GM23248 (cell line): ENCODE data around the gene CCDC81. TPM values are rescaled to one million over a fixed set of nuclear protein-coding genes. Genes with fewer than 3 reads are reported as not detected.
A peak's percentile ranks its signal among the peaks of the same experiment; 100 is the strongest.

ENCODE experiments used
- DNase-seq: peaks from one replicate; pipeline ENCODE4 v3.0.0-alpha.2; 2015
- H2AFZ ChIP-seq: fragments of 200-600 bp; sonication (generic); 2 replicates; pipeline ENCODE4 v1.6.1; 2016; ENCODE audit warnings: antibody characterized with exemption
- H3F3A ChIP-seq: fragments of 200-600 bp; sonication (generic); 2 replicates; pipeline ENCODE4 v1.6.1; 2016; ENCODE audit warnings: mild to moderate bottlenecking, antibody characterized with exemption, mixed run types; ENCODE audit not compliant: insufficient read depth
- H3K27ac ChIP-seq: fragments of 200-600 bp; sonication (generic); 2 replicates; pipeline ENCODE4 v1.5.1; 2016; ENCODE audit warnings: mild to moderate bottlenecking
- H3K27me3 ChIP-seq: fragments of 200-600 bp; sonication (generic); replicated peaks from 2 replicates; pipeline ENCODE4 v1.6.1; 2016; ENCODE audit warnings: mild to moderate bottlenecking; ENCODE audit not compliant: insufficient read depth
- H3K36me3 ChIP-seq: fragments of 200-600 bp; sonication (generic); 2 replicates; pipeline ENCODE4 v1.6.1; 2016; ENCODE audit warnings: low read depth, mild to moderate bottlenecking
- H3K4me1 ChIP-seq: fragments of 200-600 bp; sonication (generic); 2 replicates; pipeline ENCODE4 v1.6.1; 2016; ENCODE audit warnings: mild to moderate bottlenecking; ENCODE audit not compliant: insufficient read depth
- H3K4me2 ChIP-seq: fragments of 200-600 bp; sonication (generic); one replicate; pipeline ENCODE4 v1.6.1; 2016; ENCODE audit warnings: mild to moderate bottlenecking; ENCODE audit not compliant: unreplicated experiment
- H3K4me3 ChIP-seq: fragments of 200-600 bp; sonication (generic); 2 replicates; pipeline ENCODE4 v1.5.1; 2016; ENCODE audit warnings: mild to moderate bottlenecking
- H3K79me2 ChIP-seq: fragments of 200-600 bp; sonication (generic); 2 replicates; pipeline ENCODE4 v1.6.1; 2016; ENCODE audit warnings: mild to moderate bottlenecking; ENCODE audit not compliant: insufficient read depth
- H3K9ac ChIP-seq: fragments of 200-600 bp; sonication (generic); 2 replicates; pipeline ENCODE4 v1.6.1; 2016; ENCODE audit warnings: mild to moderate bottlenecking
- H3K9me2 ChIP-seq: fragments of 200-600 bp; sonication (generic); 2 replicates; pipeline ENCODE4 v1.6.1; 2016; ENCODE audit warnings: mixed run types, mild to moderate bottlenecking, moderate library complexity; ENCODE audit not compliant: insufficient read depth
- H3K9me3 ChIP-seq: fragments of 200-600 bp; sonication (generic); one replicate; pipeline ENCODE4 v1.6.1; 2017; ENCODE audit warnings: low read depth
- H4K20me1 ChIP-seq: fragments of 200-600 bp; sonication (generic); 2 replicates; pipeline ENCODE4 v1.6.0; 2016; ENCODE audit not compliant: insufficient read depth
- EZH2 ChIP-seq: fragments of 200-600 bp; sonication (generic); IDR thresholded peaks from 2 replicates; pipeline ENCODE4 v1.6.1; 2018; ENCODE audit warnings: antibody characterized with exemption, mild to moderate bottlenecking; ENCODE audit not compliant: insufficient read depth, poor library complexity, severe bottlenecking
- EZH2phosphoT487 ChIP-seq: fragments of 200-600 bp; sonication (generic); IDR thresholded peaks from 2 replicates; pipeline ENCODE4 v1.6.1; 2018; ENCODE audit warnings: antibody characterized with exemption, moderate library complexity, mild to moderate bottlenecking, low read depth; ENCODE audit not compliant: insufficient read depth
- WGBS, 2 experiments: methylation state at CpG; one replicate each; pipeline ENCODE4 v1.1.6; 2015 to 2017; ENCODE audit warnings: low lambda C conversion rate in 2 of 2, low coverage in 1 of 2; ENCODE audit errors: missing lambda C conversion rate in 2 of 2; 5-methylcytosine and 5-hydroxymethylcytosine counted together
- in situ Hi-C: fragments of 300-500 bp; cut with MboI; formaldehyde crosslinking; loops from 2 replicates; pipeline ENCODE4 v1.15.0; 2020
- polyA plus RNA-seq: library from polyadenylated mRNA; unstranded; fragments of >200 nt; fragmentation: Nextera tagmentation; extraction: Ambion mirVana; gene quantifications from 2 replicates; pipeline ENCODE4 v1.2.1, GENCODE V29; 2016
- total RNA-seq: library from RNA; depleted of rRNA; stranded (reverse); fragments of >200 nt; shearing (Covaris generic); gene quantifications from 2 replicates; pipeline ENCODE4 v1.2.3, GENCODE V29; 2014; rRNA removed

The CCDC81 gene
- total RNA-seq: under 0.01 and 0.13 TPM in 2 replicates
- 0.49 TPM in 1 of 2 replicates, not detected in the other for polyA plus RNA-seq

- DNase-seq: peak; percentile 33
- Histone ChIP-seq H3K27ac (no peak within 1 kb of the TSS), H3K4me3 (peak within 1 kb of the TSS; percentile 55), H3K36me3 (no peaks in the 10 kb centered on the region), H3K27me3 (no peaks in the 10 kb centered on the region), H3K79me2 (no peaks in the 10 kb centered on the region), H4K20me1 (no peaks in the 10 kb centered on the region), H2AFZ (peak within 1 kb of the TSS; percentile 79), H3K9me3 (no peaks in the 10 kb centered on the region), H3F3A (no peaks in the 10 kb centered on the region), H3K9me2 (no peaks in the 10 kb centered on the region), H3K4me2 (peak within 1 kb of the TSS; percentile 69), H3K4me1 (0 out of 2 replicates have a peak, but pooled peaks cover 7% of the 10 kb centered on the region), H3K9ac (no peak within 1 kb of the TSS)
- in situ Hi-C loops: no loop called here
- WGBS, 2 experiments: 10 to 12% methylated on average over 25 of the region's 25 CpGs
- TF ChIP-seq EZH2: no peak
- TF ChIP-seq EZH2phosphoT487: no peak
These were observed at the start of gene CCDC81 for GRCh38 chr11:86374586-86374985. CCDC81 (plus strand) TSS chr11:86374887; CDS start chr11:86375164, 277 bp downstream.

- Histone ChIP-seq H3K27ac (no peak overlapping the region), H3K4me3 (no peak overlapping the region)
These were observed 39.4 kb upstream of the CCDC81 start for GRCh38 chr11:86335131-86335767.

GRCh38 chr11:86337227-86337626, 37.5 kb upstream of the CCDC81 start:
- H3K4me3 ChIP-seq: no peak overlapping the region
- 94 to 96% methylated on average over 2 of the region's 2 CpGs for WGBS, 2 experiments

More at GRCh38 chr11:86335131-86335767, 39.4 kb upstream of the CCDC81 start:
- Histone ChIP-seq H3K9me3 (no peaks in the 10 kb centered on the region), H3K79me2 (no peaks in the 10 kb centered on the region), H2AFZ (no peak overlapping the region), H3K36me3 (peaks cover 12% of the 10 kb centered on the region), H3K9me2 (no peaks in the 10 kb centered on the region), H3K9ac (no peak overlapping the region), H4K20me1 (no peaks in the 10 kb centered on the region), H3K4me2 (no peak overlapping the region), H3K4me1 (0 out of 2 replicates have a peak, but pooled peaks cover 4% of the 10 kb centered on the region), H3K27me3 (no peaks in the 10 kb centered on the region), H3F3A (no peaks in the 10 kb centered on the region)
- TF ChIP-seq EZH2phosphoT487 (no peak), EZH2 (no peak)
- in situ Hi-C loops: no loop called here
- no peak for DNase-seq
- 93 to 94% methylated on average over 6 of the region's 6 CpGs for WGBS, 2 experiments

GRCh38 chr11:86341382-86341781, 33.3 kb upstream of the CCDC81 start:
- no peaks in the 10 kb centered on the region for H3K4me1 ChIP-seq
- peaks cover 26% of the 10 kb centered on the region for H3K79me2 ChIP-seq
- no peak overlapping the region for H2AFZ ChIP-seq
- H3K27ac ChIP-seq: no peak overlapping the region
- DNase-seq: no peak
- no peak overlapping the region for H3K9ac ChIP-seq
- no peaks in the 10 kb centered on the region for H3K9me2 ChIP-seq
- H3K36me3 ChIP-seq: peaks cover 15% of the 10 kb centered on the region
- WGBS, 2 experiments: 96% methylated on average over 3 of the region's 3 CpGs
- TF ChIP-seq EZH2 (no peak), EZH2phosphoT487 (no peak)
- no peaks in the 10 kb centered on the region for H4K20me1 ChIP-seq
- H3K4me3 ChIP-seq: no peak overlapping the region
- no peaks in the 10 kb centered on the region for H3F3A ChIP-seq
- no peaks in the 10 kb centered on the region for H3K27me3 ChIP-seq
- no peaks in the 10 kb centered on the region for H3K9me3 ChIP-seq
- H3K4me2 ChIP-seq: no peak overlapping the region
- in situ Hi-C loops: no loop called here

More at GRCh38 chr11:86337227-86337626, 37.5 kb upstream of the CCDC81 start:
- in situ Hi-C loops: no loop called here
- Histone ChIP-seq H3F3A (no peaks in the 10 kb centered on the region), H3K4me1 (no peaks in the 10 kb centered on the region), H2AFZ (no peak overlapping the region), H3K27ac (no peak overlapping the region), H3K79me2 (peaks cover 5% of the 10 kb centered on the region; the same call in 1 of the 2 replicates), H3K4me2 (no peak overlapping the region), H3K27me3 (no peaks in the 10 kb centered on the region), H4K20me1 (no peaks in the 10 kb centered on the region), H3K9ac (no peak overlapping the region), H3K36me3 (peaks cover 12% of the 10 kb centered on the region), H3K9me2 (no peaks in the 10 kb centered on the region), H3K9me3 (no peaks in the 10 kb centered on the region)
- TF ChIP-seq EZH2phosphoT487 (no peak), EZH2 (no peak)
- DNase-seq: no peak
